GM18909 (cell line): Measurements from ENCODE around the gene COL5A1.

Experiments used
- ATAC-seq: cut with Tn5 transposase; IDR thresholded peaks from one replicate; pipeline ENCODE4 v1.9.1; 2021; ENCODE audit warnings: mild to moderate bottlenecking; ENCODE audit not compliant: unreplicated experiment, poor library complexity

COL5A1 gene

GRCh38 chr9:134756098-134756497 lies 114.5 kb downstream of the COL5A1 start:
- no peak for ATAC-seq

- ATAC-seq, result no peak
Measured at GRCh38 chr9:134757216-134757975, 115.8 kb downstream of the COL5A1 start.

- ATAC-seq, result no peak
Measured at GRCh38 chr9:134758949-134759607, 117.5 kb downstream of the COL5A1 start.

GRCh38 chr9:134759913-134760312 lies 118.3 kb downstream of the COL5A1 start:
- no peak for ATAC-seq

DNA sequence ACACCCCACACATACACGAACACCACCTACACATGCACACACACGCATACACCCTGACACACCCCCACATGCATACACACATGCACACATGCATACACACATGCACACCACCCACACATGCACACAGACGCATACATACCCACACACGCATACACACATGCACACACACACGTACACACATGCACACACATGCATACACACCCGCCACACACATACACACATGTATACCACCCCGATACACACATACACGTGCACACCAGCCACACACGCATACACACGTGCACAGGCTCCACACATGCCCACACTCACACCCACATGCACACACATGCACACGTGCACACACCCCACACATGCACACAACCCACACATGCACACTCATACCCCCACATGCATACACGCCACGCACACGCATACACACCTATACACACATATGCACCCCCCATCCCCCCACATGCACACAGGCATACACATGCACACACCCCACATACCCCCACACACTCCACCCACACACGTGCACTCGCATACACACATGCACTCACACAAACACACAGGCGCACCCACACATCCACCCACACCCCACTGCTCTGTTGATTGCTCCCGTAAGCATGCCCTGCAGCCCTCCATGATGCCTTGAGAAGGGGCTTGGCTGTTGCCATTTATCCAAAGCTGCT lies 119.3 kb downstream of the COL5A1 start:
- ATAC-seq, result no peak

DNA sequence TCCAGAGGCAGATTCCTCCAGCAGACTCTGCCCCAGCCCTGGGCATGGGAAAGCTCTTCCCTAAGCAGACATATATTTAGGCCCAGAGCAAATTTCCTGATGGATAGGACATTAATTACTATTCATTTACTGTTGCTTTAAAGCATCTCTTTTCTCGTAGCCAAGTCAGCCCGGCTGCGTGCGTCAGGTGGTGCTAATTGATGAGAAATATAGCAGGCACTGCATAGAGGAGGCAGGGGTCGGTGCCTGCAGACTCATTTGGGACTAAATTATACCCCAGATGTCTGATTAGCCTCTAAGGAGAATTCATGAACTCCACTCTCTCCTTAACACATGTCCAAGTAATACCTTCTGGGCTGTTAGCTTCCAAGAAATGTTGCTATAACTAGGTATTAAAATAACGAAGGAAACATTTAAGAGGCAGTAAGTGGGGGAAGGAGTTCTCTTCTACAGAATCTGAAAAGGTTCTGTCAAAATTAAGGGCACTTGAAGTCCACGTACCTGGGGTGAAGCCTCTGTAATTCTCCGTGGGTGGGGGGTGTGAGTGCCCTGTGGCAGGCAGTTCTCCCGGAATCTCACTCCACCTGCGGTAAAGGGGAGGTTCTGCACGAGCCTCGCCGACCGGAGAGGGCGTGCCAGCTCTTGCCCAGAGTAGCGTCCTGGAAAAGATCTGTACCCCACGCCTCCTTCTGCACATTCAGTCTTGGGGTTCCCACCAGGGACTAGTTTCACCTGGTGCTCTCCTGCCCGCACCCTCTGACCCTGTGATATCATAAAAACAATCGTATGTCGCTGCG lies 123.1 kb downstream of the COL5A1 start:
- ATAC-seq, result no peak

GRCh38 chr9:134765785-134766184 lies 124.2 kb downstream of the COL5A1 start:
- ATAC-seq, result no peak

DNA sequence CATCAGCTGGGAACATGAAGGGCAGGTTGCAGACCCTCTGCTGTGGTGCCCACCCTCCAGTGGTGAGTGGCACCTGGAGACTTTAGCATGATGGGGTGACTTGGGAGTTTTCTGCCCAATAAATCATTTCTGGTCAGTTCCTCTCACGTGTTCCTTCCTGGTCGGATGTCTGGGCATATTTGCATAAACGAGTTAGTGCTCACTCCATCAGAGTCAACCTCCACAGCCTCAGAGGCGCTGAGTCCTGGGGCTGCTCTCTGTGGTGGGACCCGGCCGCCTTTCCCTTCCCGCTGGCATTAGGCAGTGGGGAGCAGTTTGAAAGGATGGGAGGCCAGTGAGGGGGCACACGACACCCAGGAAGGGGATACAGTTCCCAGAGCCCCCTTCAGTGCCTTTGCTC lies 125.0 kb downstream of the COL5A1 start:
- no peak for ATAC-seq

GRCh38 chr9:134768332-134768708 lies 126.7 kb downstream of the COL5A1 start:
- ATAC-seq, result no peak

DNA sequence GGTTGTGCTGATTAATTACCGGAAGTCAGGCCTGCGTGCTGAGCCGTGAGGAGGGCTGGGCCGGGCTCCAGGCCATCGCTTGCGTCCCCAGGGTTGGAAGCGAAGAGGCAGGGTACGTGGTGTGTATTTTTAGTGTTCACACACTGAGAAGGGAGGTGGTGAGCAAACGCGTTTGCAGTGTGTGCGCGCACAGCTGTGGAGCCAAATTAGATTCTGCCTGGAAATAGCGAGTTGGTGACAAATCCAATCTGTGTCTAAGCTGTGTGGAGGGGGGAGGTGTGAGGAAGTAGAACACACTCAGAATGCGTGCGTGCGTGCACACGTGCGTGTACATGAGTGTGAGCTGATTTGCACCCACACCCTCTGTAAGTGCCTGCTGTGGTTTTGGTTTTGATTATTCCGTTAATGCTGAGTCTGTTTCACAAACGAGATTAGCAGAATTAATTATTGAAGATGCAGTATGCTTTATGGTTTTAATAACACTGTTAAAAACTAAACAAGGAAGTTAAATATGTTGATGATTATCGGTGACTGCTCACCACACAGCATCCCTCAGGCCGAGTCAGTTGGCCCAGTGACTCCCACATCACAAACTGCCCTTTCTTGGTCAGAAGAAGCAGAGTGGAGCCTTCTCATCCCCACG lies 127.2 kb downstream of the COL5A1 start:
- ATAC-seq, result no peak

DNA sequence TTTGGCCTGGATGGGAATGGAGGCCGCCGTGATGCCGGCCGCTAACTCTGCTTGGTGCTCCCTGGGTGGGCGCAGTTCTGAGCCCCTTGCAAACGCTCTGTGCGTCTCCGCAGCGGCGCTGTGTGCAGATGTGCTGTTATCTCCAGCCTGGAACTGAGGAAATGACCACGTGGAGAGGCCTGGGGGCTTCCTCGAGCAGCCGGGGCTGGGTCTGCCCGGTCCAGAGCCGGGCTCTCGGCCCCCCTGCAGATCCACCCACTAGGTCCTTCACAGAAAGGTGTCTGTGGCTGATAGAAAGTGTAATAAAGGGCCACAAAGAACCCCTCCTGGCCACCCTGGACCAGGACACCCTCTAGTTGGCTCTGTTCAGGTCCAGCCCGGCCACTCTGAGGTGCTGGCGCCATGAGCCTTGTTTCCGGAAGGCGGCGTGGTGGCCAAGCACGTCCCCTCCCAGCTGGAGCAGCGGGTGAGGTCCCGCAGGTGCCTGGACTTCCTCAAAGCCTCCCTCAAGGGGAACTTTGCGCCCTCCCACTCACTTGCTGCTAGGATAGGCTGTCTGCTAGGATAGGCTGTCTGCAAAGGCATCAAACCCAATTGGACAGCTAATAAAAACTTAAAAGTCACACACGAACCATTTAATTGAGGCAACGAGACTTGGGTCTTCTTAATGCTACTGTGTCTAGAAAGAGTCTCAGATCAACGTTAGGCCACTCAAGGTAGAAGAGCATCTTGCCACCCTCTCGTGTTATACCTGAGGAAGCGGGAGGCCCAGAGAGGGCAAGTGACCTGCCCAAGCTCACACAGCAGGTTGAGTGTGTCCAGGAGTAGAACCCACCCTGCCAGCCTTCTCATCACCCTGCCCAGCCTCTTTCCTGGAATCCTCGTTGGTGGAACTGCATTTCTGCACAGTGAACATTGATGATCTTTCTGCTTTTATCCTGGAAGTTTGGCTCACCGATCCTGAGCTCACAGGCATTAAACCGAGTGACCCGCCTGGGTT lies 129.7 kb downstream of the COL5A1 start:
- no peak for ATAC-seq

GRCh38 chr9:134772331-134772730 lies 130.7 kb downstream of the COL5A1 start:
- no peak for ATAC-seq

GRCh38 chr9:134773842-134774241 lies 132.2 kb downstream of the COL5A1 start:
- ATAC-seq, result no peak

DNA sequence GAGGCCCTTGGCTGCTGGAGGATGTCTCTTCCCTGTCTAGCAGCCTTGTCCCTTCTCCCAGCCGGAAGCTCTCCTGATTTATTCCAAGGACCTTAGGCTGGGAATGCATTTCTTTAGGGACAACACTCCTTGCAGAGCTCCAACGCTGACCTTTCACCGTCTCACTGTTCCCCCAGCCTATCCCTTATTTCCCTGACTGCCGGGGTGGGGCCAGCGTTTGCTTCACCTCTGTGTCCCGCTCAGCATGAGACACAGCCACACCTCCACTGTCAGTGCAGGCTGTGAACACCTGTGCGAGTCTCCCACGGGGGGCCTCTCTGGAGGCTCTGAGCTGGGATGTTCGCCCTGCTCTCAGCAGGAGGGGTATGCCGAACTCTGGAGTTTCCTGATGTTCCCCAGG lies 132.8 kb downstream of the COL5A1 start:
- ATAC-seq, result no peak

DNA sequence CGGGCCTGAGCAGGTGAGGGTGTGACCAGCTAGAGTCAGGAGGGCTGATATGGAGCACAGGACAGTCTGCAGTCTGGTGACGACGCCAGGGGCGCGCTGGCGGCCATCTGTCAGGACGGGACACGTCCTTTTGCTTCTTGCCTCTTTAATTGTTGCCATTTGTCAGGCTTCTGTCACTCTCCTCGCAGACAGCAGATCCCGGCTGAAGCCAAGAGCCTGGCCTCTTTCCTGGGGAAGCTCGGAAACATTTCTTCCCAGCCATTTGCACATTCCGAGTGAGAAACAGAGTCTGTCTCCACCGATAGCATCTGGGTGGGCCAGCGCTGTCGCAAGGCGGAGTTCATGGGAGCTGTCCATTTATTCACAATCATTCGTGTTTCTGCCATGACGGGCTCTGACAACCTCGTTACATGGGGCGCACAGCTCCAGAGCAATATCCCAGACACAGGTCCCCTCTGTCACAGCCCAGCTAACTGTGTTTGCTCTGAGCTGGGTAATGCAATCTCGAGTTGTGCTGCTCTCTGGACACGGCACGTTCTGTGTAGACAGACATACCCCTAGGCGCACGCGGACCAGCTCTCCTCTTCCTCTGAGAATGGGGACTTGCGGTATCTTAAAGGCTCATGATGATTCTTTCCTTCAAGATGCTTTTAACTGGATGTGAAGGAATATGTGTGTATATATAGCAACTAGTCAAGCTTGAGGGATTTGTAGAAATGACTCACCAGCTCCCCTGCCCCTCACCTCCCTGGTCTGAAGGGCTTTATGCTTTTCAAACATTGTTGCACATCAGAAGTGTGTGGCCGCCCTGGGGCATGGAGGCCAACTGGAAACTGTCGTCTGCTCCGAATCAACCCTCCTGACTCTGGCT lies 133.7 kb downstream of the COL5A1 start:
- no peak for ATAC-seq

DNA sequence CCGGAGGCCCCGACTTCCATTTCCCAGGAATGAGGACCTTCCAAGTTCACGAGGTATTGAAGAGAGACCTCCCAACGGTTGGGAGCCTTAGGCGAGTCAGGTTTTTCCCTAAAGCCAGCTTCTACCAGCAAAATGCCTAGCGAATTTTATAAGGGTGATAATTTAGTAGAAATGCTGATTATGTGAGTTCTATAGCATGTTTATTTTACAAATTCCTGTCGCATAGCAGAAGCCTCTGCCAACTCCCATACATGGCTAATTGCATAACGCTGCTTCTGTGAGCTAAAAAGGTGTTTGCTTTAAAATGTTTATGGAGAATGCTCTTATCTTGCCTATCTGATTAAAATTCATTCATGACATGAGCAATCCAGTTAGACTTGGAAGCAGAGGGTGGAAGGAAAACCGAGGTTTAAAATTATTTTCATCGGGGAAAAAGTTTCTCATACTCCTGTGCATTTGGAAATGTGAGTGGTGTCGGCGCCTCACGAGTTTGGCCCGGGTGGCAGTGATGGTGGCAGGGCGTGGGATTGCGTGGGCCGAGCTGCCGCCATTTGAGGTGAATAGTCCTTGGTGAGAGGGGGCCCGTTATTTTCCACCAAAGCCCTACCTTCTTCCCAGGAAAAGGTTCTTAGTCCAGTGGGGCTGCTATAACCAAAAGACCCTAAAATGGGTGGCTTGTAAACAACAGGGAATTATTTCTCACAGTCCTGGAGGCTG lies 134.6 kb downstream of the COL5A1 start:
- ATAC-seq, result no peak

- no peak for ATAC-seq
Measured at GRCh38 chr9:134777153-134777552, 135.6 kb downstream of the COL5A1 start.
